ENCODE data around the gene TTC24.

Gene TTC24

DNA sequence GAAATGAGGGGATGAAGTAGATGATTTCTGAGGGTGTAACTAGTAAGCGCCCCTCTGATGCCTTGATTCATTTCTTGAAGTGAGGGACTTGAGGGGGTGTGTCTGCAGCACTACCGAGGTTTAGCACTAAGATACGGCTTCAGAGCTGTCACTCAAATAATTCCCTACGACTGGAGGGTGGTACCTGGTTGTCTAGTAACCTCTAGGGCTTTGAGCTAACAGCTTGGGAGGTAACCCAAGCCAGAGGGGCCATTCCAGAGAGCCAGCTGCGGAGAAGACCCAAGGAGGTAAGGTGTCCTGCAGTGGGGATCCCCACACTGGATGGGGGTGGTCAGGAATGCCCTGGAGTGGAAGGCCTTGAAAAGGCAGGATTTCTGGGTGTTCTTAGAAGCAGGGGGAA lies at the start of gene TTC24:
TTC24 (plus strand) TSS at position 252 of the 400 bp plus-strand sequence. CDS start 1,642 bp downstream, outside the sequence.
- TF ChIP-seq TCF12 (IDR thresholded peaks at IDR 0.05; ENCODE audit: low read depth) (no peak), CEBPB (IDR thresholded peaks at IDR 0.05) (no peak), TAF1 (IDR thresholded peaks at IDR 0.05; ENCODE audit: low read depth) (no peak), TEAD4 (IDR thresholded peaks at IDR 0.05) (no peak), RAD21 (IDR thresholded peaks at IDR 0.05; ENCODE audit: low read depth) (no peak), EGR1 (IDR thresholded peaks at IDR 0.05) (no peak), YY1 (IDR thresholded peaks at IDR 0.05; ENCODE audit: low read depth) (no peak)

DNA sequence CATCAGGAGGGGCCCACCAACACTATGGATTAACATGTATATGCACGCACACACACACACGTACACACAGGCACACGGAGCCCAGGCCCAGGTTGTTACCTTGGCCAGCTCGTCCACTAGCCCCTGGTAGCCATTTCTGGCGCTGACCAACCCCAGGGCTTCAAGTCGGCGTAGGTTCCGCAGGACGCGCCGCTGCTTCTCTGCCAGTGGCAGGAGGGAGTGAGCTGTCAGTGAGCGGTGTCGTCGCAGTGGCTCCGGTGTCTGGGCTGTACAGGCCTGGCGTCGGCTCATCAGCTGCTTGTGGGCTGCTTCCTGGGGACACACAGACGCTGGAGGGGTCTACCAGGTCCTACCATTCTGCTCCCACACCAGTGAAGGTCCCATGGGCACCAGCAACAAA lies 49.5 kb upstream of the TTC24 start:
- TF ChIP-seq, protein P1, sequence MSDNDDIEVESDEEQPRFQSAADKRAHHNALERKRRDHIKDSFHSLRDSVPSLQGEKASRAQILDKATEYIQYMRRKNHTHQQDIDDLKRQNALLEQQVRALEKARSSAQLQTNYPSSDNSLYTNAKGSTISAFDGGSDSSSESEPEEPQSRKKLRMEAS (IDR thresholded peaks at IDR 0.05): no peak
- TF ChIP-seq CEBPB (IDR thresholded peaks at IDR 0.05) (no peak), TCF12 (IDR thresholded peaks at IDR 0.05; ENCODE audit: low read depth) (no peak), CREB1 (IDR thresholded peaks at IDR 0.05; ENCODE audit: low read depth) (no peak), EP300 (IDR thresholded peaks at IDR 0.05; ENCODE audit: borderline replicate concordance) (no peak), TAF1 (IDR thresholded peaks at IDR 0.05; ENCODE audit: low read depth) (no peak), FOXM1 (IDR thresholded peaks at IDR 0.05; ENCODE audit: borderline replicate concordance, low read depth) (no peak), NFIC (IDR thresholded peaks at IDR 0.05) (no peak), RAD21 (IDR thresholded peaks at IDR 0.05; ENCODE audit: low read depth) (no peak), ZBTB7A (IDR thresholded peaks at IDR 0.05; ENCODE audit: low read depth) (no peak), TEAD4 (IDR thresholded peaks at IDR 0.05) (no peak), EGR1 (IDR thresholded peaks at IDR 0.05) (no peak), YY1 (IDR thresholded peaks at IDR 0.05; ENCODE audit: low read depth) (no peak)
- TF ChIP-seq, protein P2, sequence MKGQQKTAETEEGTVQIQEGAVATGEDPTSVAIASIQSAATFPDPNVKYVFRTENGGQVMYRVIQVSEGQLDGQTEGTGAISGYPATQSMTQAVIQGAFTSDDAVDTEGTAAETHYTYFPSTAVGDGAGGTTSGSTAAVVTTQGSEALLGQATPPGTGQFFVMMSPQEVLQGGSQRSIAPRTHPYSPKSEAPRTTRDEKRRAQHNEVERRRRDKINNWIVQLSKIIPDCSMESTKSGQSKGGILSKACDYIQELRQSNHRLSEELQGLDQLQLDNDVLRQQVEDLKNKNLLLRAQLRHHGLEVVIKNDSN (IDR thresholded peaks at IDR 0.05): no peak
- TF ChIP-seq, protein P3, sequence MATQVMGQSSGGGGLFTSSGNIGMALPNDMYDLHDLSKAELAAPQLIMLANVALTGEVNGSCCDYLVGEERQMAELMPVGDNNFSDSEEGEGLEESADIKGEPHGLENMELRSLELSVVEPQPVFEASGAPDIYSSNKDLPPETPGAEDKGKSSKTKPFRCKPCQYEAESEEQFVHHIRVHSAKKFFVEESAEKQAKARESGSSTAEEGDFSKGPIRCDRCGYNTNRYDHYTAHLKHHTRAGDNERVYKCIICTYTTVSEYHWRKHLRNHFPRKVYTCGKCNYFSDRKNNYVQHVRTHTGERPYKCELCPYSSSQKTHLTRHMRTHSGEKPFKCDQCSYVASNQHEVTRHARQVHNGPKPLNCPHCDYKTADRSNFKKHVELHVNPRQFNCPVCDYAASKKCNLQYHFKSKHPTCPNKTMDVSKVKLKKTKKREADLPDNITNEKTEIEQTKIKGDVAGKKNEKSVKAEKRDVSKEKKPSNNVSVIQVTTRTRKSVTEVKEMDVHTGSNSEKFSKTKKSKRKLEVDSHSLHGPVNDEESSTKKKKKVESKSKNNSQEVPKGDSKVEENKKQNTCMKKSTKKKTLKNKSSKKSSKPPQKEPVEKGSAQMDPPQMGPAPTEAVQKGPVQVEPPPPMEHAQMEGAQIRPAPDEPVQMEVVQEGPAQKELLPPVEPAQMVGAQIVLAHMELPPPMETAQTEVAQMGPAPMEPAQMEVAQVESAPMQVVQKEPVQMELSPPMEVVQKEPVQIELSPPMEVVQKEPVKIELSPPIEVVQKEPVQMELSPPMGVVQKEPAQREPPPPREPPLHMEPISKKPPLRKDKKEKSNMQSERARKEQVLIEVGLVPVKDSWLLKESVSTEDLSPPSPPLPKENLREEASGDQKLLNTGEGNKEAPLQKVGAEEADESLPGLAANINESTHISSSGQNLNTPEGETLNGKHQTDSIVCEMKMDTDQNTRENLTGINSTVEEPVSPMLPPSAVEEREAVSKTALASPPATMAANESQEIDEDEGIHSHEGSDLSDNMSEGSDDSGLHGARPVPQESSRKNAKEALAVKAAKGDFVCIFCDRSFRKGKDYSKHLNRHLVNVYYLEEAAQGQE (IDR thresholded peaks at IDR 0.05; ENCODE audit: low read depth): no peak

DNA sequence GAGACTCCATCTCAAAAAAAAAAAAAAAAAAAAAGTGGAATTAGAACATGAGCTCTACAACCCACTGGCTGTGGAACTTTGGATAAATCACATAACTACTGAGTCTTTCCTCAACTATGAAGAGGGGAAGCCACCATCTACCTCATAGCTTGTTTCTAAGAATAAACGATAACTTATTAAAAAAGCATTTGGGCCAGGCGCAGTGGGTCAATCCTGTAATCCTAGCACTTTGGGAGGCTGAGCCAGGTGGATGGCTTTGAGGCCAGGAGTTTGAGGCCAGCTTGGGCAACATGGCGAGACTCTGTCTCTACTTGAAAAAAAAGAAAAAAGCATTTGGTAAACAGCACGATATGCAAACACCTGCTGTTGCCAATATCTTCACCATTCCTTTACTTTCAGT lies 47.1 kb upstream of the TTC24 start:
- TF ChIP-seq, protein P1 (IDR thresholded peaks at IDR 0.05): no peak
- TF ChIP-seq RAD21 (IDR thresholded peaks at IDR 0.05; ENCODE audit: low read depth): no peak
- TF ChIP-seq EP300 (IDR thresholded peaks at IDR 0.05; ENCODE audit: borderline replicate concordance): no peak
- TF ChIP-seq EGR1 (IDR thresholded peaks at IDR 0.05): no peak
- TF ChIP-seq CEBPB (IDR thresholded peaks at IDR 0.05): no peak
- TF ChIP-seq, protein P3 (IDR thresholded peaks at IDR 0.05; ENCODE audit: low read depth): no peak
- no peak for TF ChIP-seq CREB1 (IDR thresholded peaks at IDR 0.05; ENCODE audit: low read depth)
- no peak for TF ChIP-seq FOXM1 (IDR thresholded peaks at IDR 0.05; ENCODE audit: borderline replicate concordance, low read depth)
- no peak for TF ChIP-seq ZBTB7A (IDR thresholded peaks at IDR 0.05; ENCODE audit: low read depth)
- TF ChIP-seq, protein P2 (IDR thresholded peaks at IDR 0.05): no peak
- no peak for TF ChIP-seq NFIC (IDR thresholded peaks at IDR 0.05)
- no peak for TF ChIP-seq TEAD4 (IDR thresholded peaks at IDR 0.05)
- no peak for TF ChIP-seq YY1 (IDR thresholded peaks at IDR 0.05; ENCODE audit: low read depth)

DNA sequence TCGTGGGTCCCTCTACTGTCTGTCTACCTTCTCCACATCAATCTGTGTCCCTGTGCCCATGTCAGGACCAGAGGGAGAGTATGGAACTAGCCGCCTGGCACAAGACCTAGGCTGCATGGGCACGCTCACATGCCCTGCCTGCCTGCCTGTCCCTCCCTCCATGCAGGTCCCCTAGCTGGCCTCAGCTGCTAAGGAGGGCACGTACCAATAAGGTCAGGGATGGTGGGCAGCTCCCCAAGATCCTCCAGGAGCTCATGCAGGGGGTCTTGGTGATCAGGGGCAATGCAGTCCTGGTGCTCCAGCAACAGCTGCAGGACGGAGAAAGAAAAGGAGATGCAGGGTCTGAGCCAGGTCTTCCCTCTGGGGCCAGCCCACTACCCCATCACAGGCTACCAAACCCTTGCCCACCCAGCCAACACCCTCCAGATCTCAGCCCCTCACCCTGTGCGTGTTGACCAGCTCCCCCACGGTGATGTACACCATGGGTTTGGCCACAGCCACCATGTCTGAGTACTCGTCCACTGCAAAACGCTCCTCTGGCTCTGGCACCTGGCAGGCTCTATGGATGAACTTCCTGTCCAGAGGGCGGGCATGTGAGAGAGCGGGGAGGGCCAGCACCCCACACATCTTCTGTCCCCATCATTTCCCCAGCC lies 45.8 kb upstream of the TTC24 start:
- TF ChIP-seq TAF1 (IDR thresholded peaks at IDR 0.05; ENCODE audit: low read depth) (no peak), EGR1 (IDR thresholded peaks at IDR 0.05) (no peak), CREB1 (IDR thresholded peaks at IDR 0.05; ENCODE audit: low read depth) (no peak), CEBPB (IDR thresholded peaks at IDR 0.05) (no peak)
- TF ChIP-seq, protein P1 (IDR thresholded peaks at IDR 0.05): no peak

DNA sequence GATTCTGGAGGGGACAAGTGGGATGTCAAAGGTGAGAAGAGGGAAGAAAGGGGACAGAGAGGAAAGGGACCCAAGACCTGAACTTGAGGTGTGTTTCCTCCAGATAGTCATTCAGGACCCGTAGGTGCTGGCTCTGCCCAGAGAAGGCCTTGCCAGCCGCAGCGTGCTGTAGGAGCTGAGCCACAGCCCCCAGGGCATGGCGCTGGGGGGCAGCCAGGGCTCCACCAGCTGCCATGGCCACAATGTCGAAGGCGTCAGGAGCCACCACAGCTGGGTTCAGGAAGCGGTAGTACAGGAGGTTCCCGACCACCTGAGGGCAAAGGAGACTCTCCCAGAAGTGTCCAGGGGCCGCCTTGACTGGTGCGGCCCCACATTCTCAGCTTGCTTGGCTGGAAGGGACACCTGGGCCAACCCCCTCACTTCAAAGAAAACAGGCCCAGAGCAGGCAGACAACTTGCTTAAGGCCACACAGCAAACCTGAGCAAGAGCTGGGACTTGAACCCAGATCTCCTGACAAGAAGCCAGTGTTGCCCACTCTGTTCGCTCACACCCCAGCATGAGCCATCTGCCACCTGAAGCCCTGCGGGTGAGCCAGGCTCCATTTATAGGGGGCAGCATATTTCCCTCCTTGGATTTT lies 45.0 kb upstream of the TTC24 start:
- TF ChIP-seq YY1 (IDR thresholded peaks at IDR 0.05; ENCODE audit: low read depth): no peak
- TF ChIP-seq, protein P3 (IDR thresholded peaks at IDR 0.05; ENCODE audit: low read depth): no peak
- TF ChIP-seq TCF12 (IDR thresholded peaks at IDR 0.05; ENCODE audit: low read depth): no peak
- TF ChIP-seq, protein P1 (IDR thresholded peaks at IDR 0.05): no peak
- no peak for TF ChIP-seq CREB1 (IDR thresholded peaks at IDR 0.05; ENCODE audit: low read depth)
- no peak for TF ChIP-seq TEAD4 (IDR thresholded peaks at IDR 0.05)
- TF ChIP-seq CEBPB (IDR thresholded peaks at IDR 0.05): no peak
- no peak for TF ChIP-seq EP300 (IDR thresholded peaks at IDR 0.05; ENCODE audit: borderline replicate concordance)
- no peak for TF ChIP-seq FOXM1 (IDR thresholded peaks at IDR 0.05; ENCODE audit: borderline replicate concordance, low read depth)
- TF ChIP-seq, protein P2 (IDR thresholded peaks at IDR 0.05): no peak
- no peak for TF ChIP-seq ZBTB7A (IDR thresholded peaks at IDR 0.05; ENCODE audit: low read depth)
- no peak for TF ChIP-seq NFIC (IDR thresholded peaks at IDR 0.05)
- TF ChIP-seq TAF1 (IDR thresholded peaks at IDR 0.05; ENCODE audit: low read depth): no peak
- TF ChIP-seq RAD21 (IDR thresholded peaks at IDR 0.05; ENCODE audit: low read depth): no peak

Data from Ishikawa (cell line).